Activated CD4-positive, alpha-beta T cell treated with anti-CD3 and anti-CD28 coated beads, Interleukin-2, Interleukin-4, amounts not matched to agents 100 ng/mL and 50 ng/mL, durations not matched to agents 16 hours and 8 hours (primary cell): ENCODE data around the gene OR4F17.
"Not testable (repeated sequence)": the region's sequence is repeated elsewhere in the genome, so short reads cannot be mapped to it uniquely, and the experiment has no call there.

ENCODE experiments used
- DNase-seq: peaks from one replicate; pipeline ENCODE4 v3.0.0-alpha.2; 2020; ENCODE audit warnings: low spot score

The OR4F17 gene, protein sequence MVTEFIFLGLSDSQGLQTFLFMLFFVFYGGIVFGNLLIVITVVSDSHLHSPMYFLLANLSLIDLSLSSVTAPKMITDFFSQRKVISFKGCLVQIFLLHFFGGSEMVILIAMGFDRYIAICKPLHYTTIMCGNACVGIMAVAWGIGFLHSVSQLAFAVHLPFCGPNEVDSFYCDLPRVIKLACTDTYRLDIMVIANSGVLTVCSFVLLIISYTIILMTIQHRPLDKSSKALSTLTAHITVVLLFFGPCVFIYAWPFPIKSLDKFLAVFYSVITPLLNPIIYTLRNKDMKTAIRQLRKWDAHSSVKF

DNA sequence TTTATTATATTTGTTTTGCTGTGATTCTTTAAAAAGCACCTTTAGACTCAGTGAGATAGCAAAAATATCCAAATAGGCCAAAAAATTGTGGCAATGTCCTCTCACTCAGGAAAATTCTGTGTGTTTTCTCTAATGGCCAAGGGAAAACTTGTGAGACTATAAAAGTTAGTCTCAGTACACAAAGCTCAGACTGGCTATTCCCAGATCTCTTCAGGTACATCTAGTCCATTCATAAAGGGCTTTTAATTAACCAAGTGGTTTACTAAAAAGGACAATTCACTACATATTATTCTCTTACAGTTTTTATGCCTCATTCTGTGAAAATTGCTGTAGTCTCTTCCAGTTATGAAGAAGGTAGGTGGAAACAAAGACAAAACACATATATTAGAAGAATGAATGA, at the start of gene OR4F17:
OR4F17 (plus strand) TSS at position 301 of the 400 bp plus-strand sequence. CDS start 3,575 bp downstream, outside the sequence.
- DNase-seq = not testable (repeated sequence)

DNA sequence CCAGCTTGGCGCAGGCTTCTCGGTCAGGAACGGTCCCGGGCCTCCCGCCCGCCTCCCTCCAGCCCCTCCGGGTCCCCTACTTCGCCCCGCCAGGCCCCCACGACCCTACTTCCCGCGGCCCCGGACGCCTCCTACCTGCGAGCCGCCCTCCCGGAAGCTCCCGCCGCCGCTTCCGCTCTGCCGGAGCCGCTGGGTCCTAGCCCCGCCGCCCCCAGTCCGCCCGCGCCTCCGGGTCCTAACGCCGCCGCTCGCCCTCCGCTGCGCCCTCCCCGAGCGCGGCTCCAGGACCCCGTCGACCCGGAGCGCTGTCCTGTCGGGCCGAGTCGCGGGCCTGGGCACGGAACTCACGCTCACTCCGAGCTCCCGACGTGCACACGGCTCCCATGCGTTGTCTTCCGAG, 36.1 kb upstream of the OR4F17 start:
- not testable (repeated sequence) for DNase-seq

DNA sequence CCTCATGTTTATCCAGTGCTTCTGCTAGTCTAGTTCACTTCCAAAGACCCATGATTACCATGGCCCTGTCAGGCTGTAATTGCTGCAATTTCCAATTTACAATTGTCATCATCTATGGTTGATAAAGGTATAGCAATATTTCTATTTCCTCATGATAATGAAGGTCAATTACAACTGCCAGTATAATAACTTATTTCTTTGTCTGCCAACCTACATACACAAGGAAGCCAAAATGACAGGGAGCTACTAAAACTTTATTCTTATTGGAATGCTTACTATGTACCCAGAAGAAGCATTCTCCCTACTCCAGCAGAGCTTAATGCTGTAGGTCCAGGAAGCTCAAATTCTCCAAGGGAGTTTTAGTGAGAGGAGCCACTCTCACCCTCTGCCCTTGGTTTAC, 24.0 kb upstream of the OR4F17 start:
- not testable (repeated sequence) for DNase-seq

DNA sequence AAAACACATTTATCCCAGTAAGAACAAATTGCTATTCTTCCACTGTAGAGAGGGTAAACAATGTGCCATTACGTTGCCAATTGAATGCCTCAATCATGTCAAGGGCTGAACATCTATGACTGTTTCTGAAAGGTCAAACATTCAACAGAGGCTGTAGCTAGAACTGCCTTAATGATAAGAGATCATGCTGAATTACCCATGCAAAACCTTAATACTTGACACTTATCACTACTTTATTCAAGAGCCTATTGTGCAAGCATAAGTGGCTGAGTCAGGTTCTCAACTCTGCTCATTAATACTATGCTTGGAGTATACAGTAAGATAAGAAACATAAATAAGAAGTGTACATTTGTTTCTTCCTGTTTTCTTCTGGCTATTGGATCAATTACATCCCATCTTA, 23.3 kb upstream of the OR4F17 start:
- not testable (repeated sequence) for DNase-seq

DNA sequence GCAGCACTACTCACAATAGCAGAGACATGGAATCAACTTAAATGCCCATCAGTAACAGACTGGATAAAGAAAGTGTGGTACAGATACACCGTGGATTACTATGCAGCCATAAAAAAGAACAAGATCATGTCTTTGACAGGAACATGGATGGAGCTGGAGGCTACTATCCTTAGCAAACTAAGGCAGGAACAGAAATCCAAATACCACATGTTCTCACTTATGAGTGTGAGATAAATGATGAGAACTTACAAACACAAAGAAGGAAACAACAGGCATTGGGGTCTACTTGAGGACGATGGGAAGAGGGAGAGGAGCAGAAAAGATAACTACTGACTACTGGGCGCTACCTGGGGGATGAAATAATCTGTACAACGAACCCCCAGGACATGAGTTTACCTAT, 16.2 kb upstream of the OR4F17 start:
- not testable (repeated sequence) for DNase-seq

DNA sequence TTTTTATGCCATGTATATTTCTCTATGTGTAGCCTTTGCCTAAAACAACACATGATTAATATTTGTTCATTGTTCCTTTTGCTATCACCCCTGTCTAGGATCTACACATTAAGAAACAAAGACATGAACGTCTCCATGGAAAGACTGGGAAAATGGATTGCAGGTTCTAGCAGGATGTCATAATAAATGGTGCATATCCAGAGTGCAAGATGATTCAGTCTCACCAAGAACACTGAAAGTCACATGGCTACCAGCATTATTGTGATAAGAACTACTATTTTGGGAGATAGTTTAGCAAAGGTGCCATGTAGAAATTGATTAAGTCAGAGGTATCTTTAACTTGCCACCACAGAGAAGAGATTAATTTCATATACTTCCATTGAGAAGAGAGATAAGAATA, 12.1 kb upstream of the OR4F17 start:
- DNase-seq = not testable (repeated sequence)

DNA sequence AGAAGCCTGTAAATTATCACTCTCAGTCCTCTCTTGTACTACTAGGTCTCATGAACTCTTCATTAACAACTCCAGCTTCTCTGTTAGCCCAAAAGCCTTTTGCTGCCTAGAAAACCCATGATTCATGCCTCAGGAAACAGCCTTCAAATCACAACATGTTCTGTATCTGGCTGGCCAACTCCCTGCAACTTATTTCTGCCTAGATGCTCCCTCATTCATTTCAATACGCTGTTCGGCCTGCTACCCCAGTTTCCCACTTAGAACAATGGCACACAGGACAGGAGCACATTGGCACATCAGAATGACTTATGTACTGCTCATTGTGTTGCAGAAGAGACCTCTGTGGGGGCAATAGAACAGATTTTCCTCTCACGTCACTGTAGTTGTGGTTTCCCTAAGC, 9.3 kb upstream of the OR4F17 start:
- not testable (repeated sequence) for DNase-seq

DNA sequence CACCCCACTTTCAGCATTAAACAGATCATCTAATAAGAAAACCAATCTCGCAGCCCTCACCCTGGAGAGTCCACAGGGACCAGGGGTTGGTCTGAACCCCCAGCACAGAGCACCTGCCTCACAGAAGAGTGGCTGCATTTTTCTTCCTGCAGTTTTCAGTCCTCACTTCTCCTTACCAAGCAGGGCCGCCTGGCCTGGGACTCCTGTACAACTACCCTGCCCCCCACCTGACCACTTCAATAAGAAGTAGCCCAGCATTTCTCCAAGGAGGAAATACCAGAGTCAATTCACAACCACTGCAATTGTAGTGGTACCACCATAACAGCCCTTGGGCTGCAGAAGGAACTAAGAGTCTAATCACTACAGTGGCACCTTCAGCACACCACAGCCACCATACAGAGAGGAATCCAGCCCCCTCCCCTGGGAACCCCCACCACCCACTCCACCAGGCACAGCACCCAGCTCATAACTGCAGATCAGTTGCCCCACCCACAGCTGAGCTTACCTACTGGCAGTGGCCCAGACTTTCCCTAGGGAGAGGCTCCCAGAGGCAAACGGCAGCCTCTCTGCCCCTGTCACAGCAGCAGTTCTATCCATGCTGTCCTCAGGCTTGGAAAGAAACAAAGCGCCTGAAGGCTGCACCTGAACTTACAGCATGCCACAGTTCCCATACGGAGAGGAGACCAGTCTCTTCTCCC, 13.7 kb downstream of the OR4F17 start:
- not testable (repeated sequence) for DNase-seq
